H9 (cell line): Measurements from ENCODE around the gene MIPEP. TPM values are rescaled to one million over a fixed set of nuclear protein-coding genes. Genes with fewer than 3 reads are reported as not detected.

Experiments
- DNase-seq: peaks from one replicate; pipeline ENCODE4 v3.0.0-alpha.2; 2017
- H2AFZ ChIP-seq: one replicate; pipeline ENCODE4 v1.6.1; 2013; ENCODE audit warnings: mild to moderate bottlenecking, low read length, control low read depth, moderate library complexity
- H2AK5ac ChIP-seq: 2 replicates; pipeline ENCODE4 v1.6.1; 2013; ENCODE audit warnings: low read length, control low read depth, mixed read lengths; ENCODE audit not compliant: insufficient read length
- H2BK120ac ChIP-seq: one replicate; pipeline ENCODE4 v1.6.1; 2013; ENCODE audit warnings: low read depth, mild to moderate bottlenecking, low read length, control low read depth, inconsistent platforms; ENCODE audit not compliant: poor library complexity, severe bottlenecking
- H2BK12ac ChIP-seq: 2 replicates; pipeline ENCODE4 v1.6.1; 2013; ENCODE audit warnings: low read length, control low read depth, mixed read lengths, low read depth; ENCODE audit not compliant: insufficient read length
- H2BK15ac ChIP-seq: 2 replicates; pipeline ENCODE4 v1.6.1; 2013; ENCODE audit warnings: low read depth, low read length, control low read depth
- H2BK20ac ChIP-seq: one replicate; pipeline ENCODE4 v1.6.1; 2013; ENCODE audit warnings: low read depth, mild to moderate bottlenecking, low read length, control low read depth, inconsistent platforms; ENCODE audit not compliant: poor library complexity, severe bottlenecking
- H2BK5ac ChIP-seq: 2 replicates; pipeline ENCODE4 v1.6.1; 2013; ENCODE audit warnings: low read length, control low read depth, mixed read lengths; ENCODE audit not compliant: insufficient read length
- H3K14ac ChIP-seq: 2 replicates; pipeline ENCODE4 v1.6.1; 2013; ENCODE audit warnings: low read length, control low read depth; ENCODE audit not compliant: insufficient read depth
- H3K18ac ChIP-seq: 2 replicates; pipeline ENCODE4 v1.6.1; 2013; ENCODE audit warnings: low read depth, mild to moderate bottlenecking, mixed read lengths, low read length, control low read depth; ENCODE audit not compliant: insufficient read length
- H3K23ac ChIP-seq: 2 replicates; pipeline ENCODE4 v1.6.1; 2013; ENCODE audit warnings: low read length, control low read depth, mixed read lengths, low read depth; ENCODE audit not compliant: insufficient read length
- H3K23me2 ChIP-seq: 2 replicates; pipeline ENCODE4 v1.6.1; 2013; ENCODE audit warnings: low read depth, mild to moderate bottlenecking, mixed read lengths, low read length, control low read depth; ENCODE audit not compliant: insufficient read length, poor library complexity, severe bottlenecking
- H3K27ac ChIP-seq: 2 replicates; pipeline ENCODE4 v1.5.1; 2013; ENCODE audit warnings: low read length, control low read depth, mixed read lengths, low read depth; ENCODE audit not compliant: insufficient read length
- H3K27me3 ChIP-seq: 2 replicates; pipeline ENCODE4 v1.6.1; 2013; ENCODE audit warnings: low read length, control low read depth, inconsistent platforms; ENCODE audit not compliant: insufficient read depth
- H3K4ac ChIP-seq: 2 replicates; pipeline ENCODE4 v1.6.1; 2013; ENCODE audit warnings: low read depth, mild to moderate bottlenecking, control low read depth, inconsistent platforms, low read length, moderate library complexity
- H3K4me1 ChIP-seq: 2 replicates; pipeline ENCODE4 v1.6.1; 2013; ENCODE audit warnings: low read length, control low read depth, inconsistent platforms; ENCODE audit not compliant: insufficient read depth
- H3K4me2 ChIP-seq: 2 replicates; pipeline ENCODE4 v1.6.1; 2013; ENCODE audit warnings: low read length, control low read depth, mixed read lengths; ENCODE audit not compliant: insufficient read length, insufficient read depth
- H3K56ac ChIP-seq: 2 replicates; pipeline ENCODE4 v1.6.1; 2013; ENCODE audit warnings: low read depth, mild to moderate bottlenecking, mixed read lengths, low read length, control low read depth; ENCODE audit not compliant: insufficient read length
- H3K79me1 ChIP-seq: 2 replicates; pipeline ENCODE4 v1.6.1; 2013; ENCODE audit warnings: low read depth, mild to moderate bottlenecking, moderate library complexity, low read length, control low read depth, inconsistent platforms; ENCODE audit not compliant: insufficient read depth, poor library complexity, severe bottlenecking
- H3K79me2 ChIP-seq: 2 replicates; pipeline ENCODE4 v1.6.1; 2013; ENCODE audit warnings: low read length, control low read depth, inconsistent platforms; ENCODE audit not compliant: insufficient read depth
- H3K9ac ChIP-seq: 2 replicates; pipeline ENCODE4 v1.6.1; 2013; ENCODE audit warnings: low read length, control low read depth, mixed read lengths; ENCODE audit not compliant: insufficient read length; ENCODE audit errors: extremely low read depth
- H3K9me3 ChIP-seq: one replicate; pipeline ENCODE4 v1.6.1; 2013; ENCODE audit warnings: low read depth, low read length, inconsistent platforms; ENCODE audit not compliant: control insufficient read depth
- H3T11ph ChIP-seq: one replicate; pipeline ENCODE4 v1.6.1; 2013; ENCODE audit warnings: mild to moderate bottlenecking, low read length, control low read depth, inconsistent platforms
- H4K20me1 ChIP-seq: one replicate; pipeline ENCODE4 v1.6.1; 2013; ENCODE audit not compliant: control insufficient read depth, insufficient read length, insufficient read depth
- H4K5ac ChIP-seq: 2 replicates; pipeline ENCODE4 v1.6.1; 2013; ENCODE audit warnings: low read depth, mild to moderate bottlenecking, mixed read lengths, low read length, control low read depth; ENCODE audit not compliant: insufficient read length
- H4K8ac ChIP-seq: replicated peaks from 2 replicates; pipeline ENCODE4 v1.6.1; 2013; ENCODE audit warnings: low read length, control low read depth, mixed read lengths, low read depth; ENCODE audit not compliant: insufficient read length
- H4K91ac ChIP-seq: 2 replicates; pipeline ENCODE4 v1.6.1; 2013; ENCODE audit warnings: low read depth, mild to moderate bottlenecking, moderate library complexity, mixed read lengths, low read length, control low read depth; ENCODE audit not compliant: insufficient read length
- H3K27ac Mint-ChIP-seq, 3 experiments: 2 replicates in 2 of 3; 3 replicates in 1 of 3; pipeline ENCODE4 v1.8.0; 2020 to 2021; ENCODE audit warnings: mixed read lengths in 3 of 3, mild to moderate bottlenecking in 1 of 3, moderate library complexity in 1 of 3
- H3K27me3 Mint-ChIP-seq: 2 replicates; pipeline ENCODE4 v1.8.0; 2021; ENCODE audit warnings: low read depth, mild to moderate bottlenecking, moderate library complexity, mixed read lengths
- H3K36me3 Mint-ChIP-seq, 3 experiments: 2 replicates in 2 of 3; 3 replicates in 1 of 3; pipeline ENCODE4 v1.8.0; 2020 to 2021; ENCODE audit warnings: low read depth in 3 of 3, mixed read lengths in 3 of 3; ENCODE audit not compliant: insufficient read depth in 1 of 3
- H3K4me1 Mint-ChIP-seq, 2 experiments: 2 replicates each; pipeline ENCODE4 v1.8.0; 2020; ENCODE audit warnings: mixed read lengths in 2 of 2
- H3K4me3 Mint-ChIP-seq, 2 experiments: 2 replicates in 1 of 2; 3 replicates in 1 of 2; pipeline ENCODE4 v1.8.0; 2020 to 2021; ENCODE audit warnings: mild to moderate bottlenecking in 2 of 2, mixed read lengths in 2 of 2, moderate library complexity in 1 of 2
- H3K9me3 Mint-ChIP-seq, 2 experiments: 2 replicates in 1 of 2; 3 replicates in 1 of 2; pipeline ENCODE4 v1.8.0; 2020; ENCODE audit warnings: mild to moderate bottlenecking in 2 of 2, mixed read lengths in 2 of 2, moderate library complexity in 1 of 2
- CTCF ChIP-seq: fragments of 200-600 bp; sonication (generic); conservative IDR thresholded peaks from 3 replicates; pipeline ENCODE4 v1.8.0; 2021; ENCODE audit warnings: antibody characterized with exemption, mild to moderate bottlenecking
- WGBS: extraction: QIAGEN DNeasy Blood & Tissue Kit; methylation state at CpG from one replicate; pipeline ENCODE4 v1.1.7; 2013; ENCODE audit warnings: missing lambda C conversion rate, low lambda C conversion rate, mixed read lengths; ENCODE audit not compliant: insufficient read length; ENCODE audit errors: extremely low coverage; 5-methylcytosine and 5-hydroxymethylcytosine counted together
- total RNA-seq: library from RNA; stranded (reverse); gene quantifications from 2 replicates; pipeline ENCODE4 v1.2.1, GENCODE V29; 2021

Gene MIPEP
- total RNA-seq, 1 experiment from 2014 or later = 18.5 TPM

- no peak overlapping the region for H4K5ac ChIP-seq
- no peak overlapping the region for H2AFZ ChIP-seq
- H3K27me3 ChIP-seq = no peaks in the 10 kb centered on the region
- H3K9me3 ChIP-seq = no peaks in the 10 kb centered on the region
- TF ChIP-seq CTCF = no peak
- no peak overlapping the region for H2BK120ac ChIP-seq
- no peak overlapping the region for H4K91ac ChIP-seq
- H2AK5ac ChIP-seq = no peak overlapping the region
- H3K79me1 ChIP-seq = no peaks in the 10 kb centered on the region
- H2BK12ac ChIP-seq = no peak overlapping the region
- no peak overlapping the region for H3K27ac ChIP-seq
- H3K4me1 Mint-ChIP-seq = no peaks in the 10 kb centered on the region
- no peak overlapping the region for H3K18ac ChIP-seq
- H2BK20ac ChIP-seq = no peak overlapping the region
- H3K27me3 Mint-ChIP-seq = no peaks in the 10 kb centered on the region
- no peak overlapping the region for H3K27ac Mint-ChIP-seq
- no peak overlapping the region for H2BK15ac ChIP-seq
- no peaks in the 10 kb centered on the region for H4K20me1 ChIP-seq
- no peaks in the 10 kb centered on the region for H3K23me2 ChIP-seq
- no peak overlapping the region for H3K4me2 ChIP-seq
- no peaks in the 10 kb centered on the region for H3K9me3 Mint-ChIP-seq
- no peak overlapping the region for H3K56ac ChIP-seq
- no peak overlapping the region for H3K9ac ChIP-seq
- no peak for DNase-seq
- H4K8ac ChIP-seq = no peak overlapping the region
- no CpG with 5 or more reads among the region's 5 CpGs for WGBS
- no peaks in the 10 kb centered on the region for H3K36me3 Mint-ChIP-seq
- no peaks in the 10 kb centered on the region for H3K4me1 ChIP-seq
- H3K14ac ChIP-seq = no peak overlapping the region
- no peak overlapping the region for H3K4me3 Mint-ChIP-seq
- no peak overlapping the region for H2BK5ac ChIP-seq
- no peaks in the 10 kb centered on the region for H3K79me2 ChIP-seq
- no peak overlapping the region for H3K4ac ChIP-seq
- no peak overlapping the region for H3T11ph ChIP-seq
- no peak overlapping the region for H3K23ac ChIP-seq
Observed at GRCh38 chr13:23868521-23868920, 20.7 kb downstream of the MIPEP start.
